H7 (cell line): ENCODE data around the gene MAPK12. TPM values are rescaled to one million over a fixed set of nuclear protein-coding genes. Genes with fewer than 3 reads are reported as not detected.

Source experiments
- DNase-seq: peaks from one replicate; pipeline ENCODE4 v3.0.0; 2012
- H3K27me3 ChIP-seq: 2 replicates; pipeline ENCODE4 v1.6.0; 2011; ENCODE audit warnings: mild to moderate bottlenecking, low read length; ENCODE audit not compliant: control insufficient read depth, insufficient read depth
- H3K36me3 ChIP-seq: replicated peaks from 2 replicates; pipeline ENCODE4 v1.5.1; 2011; ENCODE audit warnings: low read length; ENCODE audit not compliant: control insufficient read depth, insufficient read depth
- H3K4me3 ChIP-seq: 2 replicates; pipeline ENCODE4 v1.5.1; 2011; ENCODE audit warnings: low read depth, mild to moderate bottlenecking, control low read depth, low read length, moderate library complexity; ENCODE audit not compliant: insufficient read depth
- total RNA-seq: library from RNA; depleted of rRNA; stranded (reverse); fragments of >200 nt; shearing (Covaris generic); gene quantifications from 2 replicates; pipeline ENCODE4 v1.2.3, GENCODE V29; 2014

MAPK12 gene
- total RNA-seq, 1 experiment from 2014 or later, result 23.8 TPM

DNA sequence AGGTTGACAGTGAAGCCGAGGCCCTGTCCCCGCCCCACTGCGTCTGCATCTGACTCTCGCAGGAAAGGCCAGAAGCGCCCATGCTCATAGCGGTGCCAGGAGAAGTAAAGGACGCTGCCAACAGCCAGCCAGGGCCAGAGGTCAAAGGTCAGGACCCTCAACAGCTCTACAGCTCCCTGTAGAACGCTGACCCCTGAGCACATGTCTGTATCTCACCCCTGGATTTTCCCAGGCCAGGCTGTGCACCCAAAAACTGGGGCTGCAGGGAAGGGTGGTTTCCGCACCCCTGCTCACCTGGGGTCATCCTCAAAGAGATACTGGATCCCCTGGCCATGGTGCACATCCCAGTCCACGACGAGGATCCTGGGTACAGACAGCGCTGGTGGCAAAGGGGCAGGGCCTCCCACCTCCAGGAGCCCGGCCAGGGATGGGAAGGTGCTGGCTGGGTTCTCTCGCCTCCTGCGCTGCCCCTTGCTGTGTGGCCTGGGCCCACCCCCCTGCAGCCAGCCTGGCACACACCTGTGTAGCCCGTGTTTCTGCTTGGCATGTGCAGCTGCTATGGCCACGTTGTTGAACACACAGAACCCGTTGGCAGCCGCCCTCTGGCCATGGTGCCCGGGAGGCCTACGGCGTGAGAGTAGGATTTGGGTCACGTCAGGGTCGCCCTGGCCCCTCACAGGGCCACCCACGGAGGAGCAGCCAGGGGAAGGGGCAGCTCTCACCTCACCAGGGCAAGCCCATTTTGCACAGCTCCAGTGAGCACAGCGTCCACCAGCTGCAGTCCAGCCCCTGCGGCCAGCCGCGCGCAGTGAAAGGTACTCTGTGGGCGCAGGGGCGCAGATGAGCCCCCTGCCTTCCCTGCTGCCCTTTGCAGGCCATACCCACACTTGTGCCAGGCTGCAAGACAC, 11.9 kb downstream of the MAPK12 start:
- H3K36me3 ChIP-seq, result peaks cover 6% of the 10 kb centered on the region
- no peak for DNase-seq
- no peak overlapping the region for H3K4me3 ChIP-seq
- H3K27me3 ChIP-seq, result no peaks in the 10 kb centered on the region

DNA sequence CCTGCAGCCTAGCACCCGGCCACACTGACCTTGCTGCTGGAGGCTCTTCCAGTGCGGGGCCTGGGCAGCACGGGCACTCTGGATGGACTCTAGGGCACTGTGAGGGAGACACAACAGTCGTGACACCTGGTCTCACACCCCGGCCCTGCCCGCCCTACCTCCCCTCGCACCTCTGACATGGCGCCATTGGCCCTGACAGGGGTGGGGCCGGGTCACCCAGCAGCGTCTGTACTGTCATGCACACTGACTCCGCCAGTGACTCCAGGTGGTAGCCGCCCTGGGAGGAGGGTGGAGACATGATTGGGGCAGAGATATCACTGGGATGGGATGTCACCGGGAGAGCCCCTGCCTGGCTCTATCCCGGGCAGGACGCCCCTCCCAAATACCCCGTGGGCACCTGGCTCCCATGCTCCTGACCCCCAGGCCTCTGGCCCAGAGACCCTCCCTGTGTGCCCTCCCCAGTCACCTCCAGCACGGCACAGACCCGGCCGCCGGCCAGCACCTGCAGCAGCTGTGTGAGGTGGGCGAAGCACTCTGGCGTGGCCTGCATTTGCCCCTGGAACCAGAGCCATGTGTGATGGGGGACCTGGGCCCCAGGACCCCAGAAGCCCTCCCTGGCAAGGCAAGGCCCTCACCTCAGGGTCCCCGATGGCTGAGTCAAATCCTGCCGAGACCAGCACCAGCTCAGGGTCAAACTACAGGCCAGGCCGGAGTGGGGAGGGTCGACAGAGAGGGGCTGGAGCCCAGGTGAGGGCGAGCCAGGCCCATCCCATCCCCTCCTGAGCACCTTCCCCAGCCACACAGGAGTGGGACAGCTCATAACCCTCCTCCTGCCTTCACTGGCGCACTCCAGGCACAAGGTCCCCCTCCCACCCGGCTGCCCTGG, 13.0 kb downstream of the MAPK12 start:
- no peak overlapping the region for H3K4me3 ChIP-seq
- DNase-seq, result no peak
- peaks cover 6% of the 10 kb centered on the region for H3K36me3 ChIP-seq
- H3K27me3 ChIP-seq, result no peaks in the 10 kb centered on the region

- no peaks in the 10 kb centered on the region for H3K27me3 ChIP-seq
- H3K4me3 ChIP-seq, result no peak overlapping the region
- peak; percentile 92 for DNase-seq
- peaks cover 6% of the 10 kb centered on the region for H3K36me3 ChIP-seq
These were observed 13.7 kb downstream of the MAPK12 start for GRCh38 chr22:50247748-50248147.

DNA sequence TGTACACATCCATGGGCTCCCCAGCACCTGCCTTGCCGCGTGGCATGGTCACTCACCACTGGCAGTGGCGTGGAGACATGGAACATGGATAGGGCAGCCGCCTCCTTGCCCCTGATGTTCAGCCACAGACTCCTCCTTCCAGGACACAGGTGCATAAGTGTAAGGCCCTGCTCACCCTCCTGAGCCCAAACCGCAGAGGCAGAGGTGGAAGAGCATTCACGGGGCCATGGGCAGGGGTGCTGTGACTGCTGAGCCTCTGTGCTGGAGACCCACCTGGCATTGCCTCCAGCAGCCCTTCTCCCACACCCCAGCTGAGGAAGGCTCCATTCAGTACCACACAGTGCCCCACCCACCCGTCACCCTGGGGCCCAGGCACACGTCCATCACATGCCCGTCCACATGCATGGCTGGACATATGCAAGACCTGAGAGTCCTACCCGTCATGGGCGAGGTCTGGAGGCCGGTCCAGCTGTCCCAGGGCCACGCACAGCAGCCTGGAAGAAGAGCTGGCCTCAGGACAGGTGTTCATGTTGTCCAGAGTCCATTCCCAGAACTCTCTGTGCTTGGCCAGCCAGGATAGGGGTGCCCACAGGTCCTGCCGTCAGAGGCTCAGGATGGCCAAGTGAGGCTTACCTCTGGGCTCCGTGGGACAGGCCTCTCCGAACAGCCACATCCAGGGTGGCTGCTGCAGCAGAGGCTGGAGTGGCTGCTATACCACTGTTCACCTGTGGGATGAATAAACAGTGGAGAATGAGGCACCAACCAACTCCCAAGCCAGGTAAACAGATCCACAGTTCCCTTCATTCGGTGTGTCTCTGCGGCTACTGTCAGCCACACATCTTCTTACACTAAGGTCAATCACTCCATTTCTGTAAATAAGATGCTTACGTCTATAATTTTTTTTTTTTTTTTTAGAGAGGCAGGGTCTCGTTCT, 15.0 kb downstream of the MAPK12 start:
- peaks cover 6% of the 10 kb centered on the region for H3K36me3 ChIP-seq
- DNase-seq, result peak; percentile 75
- H3K27me3 ChIP-seq, result no peaks in the 10 kb centered on the region
- no peak overlapping the region for H3K4me3 ChIP-seq

DNA sequence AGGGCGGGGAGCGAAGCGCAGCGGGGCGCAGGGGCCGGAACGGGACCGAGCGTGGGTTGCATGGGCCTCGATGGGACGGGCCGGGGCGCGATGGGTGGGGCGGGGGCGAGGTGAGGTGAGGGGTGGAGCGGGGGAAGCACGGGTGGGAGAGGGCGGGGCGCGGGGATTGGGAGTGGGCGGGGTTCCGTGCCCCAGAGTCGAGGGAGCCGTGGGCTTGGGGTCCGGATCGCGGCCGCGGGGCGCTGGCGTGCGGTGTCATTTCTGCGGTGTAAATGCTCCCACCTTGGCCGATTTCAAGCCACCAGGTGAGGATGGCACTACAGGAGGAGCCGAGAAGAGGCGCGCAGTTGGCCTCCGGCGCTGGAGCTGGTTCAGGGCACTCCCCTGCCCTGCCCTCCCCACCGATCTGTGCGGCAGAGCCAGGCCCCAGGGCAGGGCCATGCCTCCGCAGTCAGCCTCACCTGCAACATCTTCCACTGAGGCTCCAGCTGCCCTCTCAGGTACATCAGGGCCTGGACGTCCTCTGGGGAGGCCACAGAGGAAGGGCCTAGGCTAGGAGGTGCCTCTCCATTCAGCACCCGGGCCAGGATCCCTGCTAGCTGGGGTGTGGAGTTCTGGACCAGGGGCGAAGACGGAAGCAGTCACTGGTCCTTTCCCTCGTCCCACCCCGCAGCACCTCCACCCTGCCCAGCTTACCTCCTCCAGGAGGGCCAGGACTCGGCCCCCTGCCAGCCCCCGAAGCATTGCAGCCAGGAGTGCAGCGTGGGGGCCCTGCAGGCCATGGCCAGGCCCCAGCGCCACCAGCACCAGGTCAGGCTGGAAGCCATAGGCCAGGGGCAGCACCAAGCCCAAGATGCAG, 16.0 kb downstream of the MAPK12 start:
- Histone ChIP-seq H3K36me3 (peaks cover 6% of the 10 kb centered on the region), H3K4me3 (peak overlapping the region; percentile 96), H3K27me3 (no peaks in the 10 kb centered on the region)
- no peak for DNase-seq

GRCh38 chr22:50244420-50245213, 16.9 kb downstream of the MAPK12 start, which contains the start of gene TUBGCP6:
TSS of gene TUBGCP6 (minus strand) at chr22:50245023. CDS start at chr22:50244459, 564 bp downstream.
- peak; percentile 98 for DNase-seq
- peak within 1 kb of the TSS; percentile 96 for H3K4me3 ChIP-seq
- no peaks in the 10 kb centered on the region for H3K27me3 ChIP-seq
- H3K36me3 ChIP-seq, result peaks cover 8% of the 10 kb centered on the region

GRCh38 chr22:50243685-50244419, 17.6 kb downstream of the MAPK12 start:
- H3K4me3 ChIP-seq, result peak overlapping the region; percentile 96
- H3K36me3 ChIP-seq, result peaks cover 8% of the 10 kb centered on the region
- no peak for DNase-seq
- H3K27me3 ChIP-seq, result no peaks in the 10 kb centered on the region

DNA sequence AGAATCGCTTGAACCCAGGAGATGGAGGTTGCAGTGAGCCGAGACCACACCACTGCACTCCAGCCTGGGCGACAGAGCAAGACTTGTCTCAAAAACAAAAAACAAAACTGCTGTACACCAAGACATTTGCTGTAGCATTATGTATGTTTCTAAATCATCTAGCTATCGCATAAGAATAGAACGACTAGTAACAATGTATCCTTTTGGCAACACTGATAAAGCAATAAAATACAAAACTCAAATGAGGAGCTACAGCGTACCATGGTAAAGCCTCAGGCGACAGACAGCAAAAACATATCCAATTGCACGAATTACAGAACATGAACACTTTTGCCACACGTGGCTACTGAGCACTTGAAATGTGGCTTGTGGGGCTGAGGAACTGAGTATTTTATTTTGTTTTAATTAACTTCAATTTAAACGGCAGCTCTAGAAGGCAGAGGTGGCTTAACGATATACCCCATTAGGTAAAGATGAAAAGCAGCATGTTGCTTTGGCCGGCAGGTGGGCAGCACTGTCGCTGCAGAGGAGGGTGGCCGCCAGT, 19.0 kb downstream of the MAPK12 start:
- no peak for DNase-seq
- Histone ChIP-seq H3K36me3 (peaks cover 8% of the 10 kb centered on the region), H3K4me3 (no peak overlapping the region), H3K27me3 (no peaks in the 10 kb centered on the region)

GRCh38 chr22:50238755-50239154, 22.7 kb downstream of the MAPK12 start:
- Histone ChIP-seq H3K4me3 (no peak overlapping the region), H3K27me3 (no peaks in the 10 kb centered on the region), H3K36me3 (peaks cover 2% of the 10 kb centered on the region; the same call in 1 of the 2 replicates)
- no peak for DNase-seq

- DNase-seq, result peak; percentile 84
These were observed 24.6 kb downstream of the MAPK12 start for GRCh38 chr22:50236731-50237409.

DNA sequence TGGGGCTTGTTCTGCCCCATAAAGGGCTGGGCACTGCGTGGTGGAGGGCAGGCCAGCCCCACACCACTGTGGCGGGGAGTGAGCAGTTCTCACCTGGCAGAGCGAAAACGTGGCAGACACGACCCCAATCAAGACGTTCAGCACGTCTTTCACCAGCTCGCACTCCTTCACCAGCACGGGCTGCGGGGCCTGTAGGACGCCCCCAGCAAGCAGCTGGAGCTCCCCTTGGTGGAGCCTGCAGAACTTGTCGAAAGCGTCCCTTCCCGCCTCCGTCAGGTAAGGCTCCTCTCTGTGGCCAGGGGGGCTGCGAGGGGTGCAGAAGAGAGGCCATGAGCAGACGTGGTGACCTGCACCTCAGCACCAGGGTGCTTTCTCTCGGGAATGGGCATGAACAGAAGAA, 28.3 kb downstream of the MAPK12 start:
- no peaks in the 10 kb centered on the region for H3K36me3 ChIP-seq
- H3K27me3 ChIP-seq, result no peaks in the 10 kb centered on the region
- no peak overlapping the region for H3K4me3 ChIP-seq
- DNase-seq, result no peak

More at GRCh38 chr22:50236731-50237409, 24.6 kb downstream of the MAPK12 start:
- Histone ChIP-seq H3K4me3 (no peak overlapping the region), H3K36me3 (peaks cover 2% of the 10 kb centered on the region; the same call in 1 of the 2 replicates), H3K27me3 (no peaks in the 10 kb centered on the region)
